HEK293T (cell line): Measurements from ENCODE around the gene NTPCR.

ENCODE experiments used
- ARNT ChIP-seq: fragments of 450-650 bp; IDR thresholded peaks from 2 replicates; pipeline ENCODE4 v1.6.1; 2017; ENCODE audit warnings: mild to moderate bottlenecking
- CTBP1 ChIP-seq: fragments of 450-650 bp; IDR thresholded peaks from 2 replicates; pipeline ENCODE4 v1.6.1; 2016; ENCODE audit warnings: borderline replicate concordance
- FOXM1 ChIP-seq: fragments of 450-650 bp; IDR thresholded peaks from 2 replicates; pipeline ENCODE4 v1.6.1; 2017; ENCODE audit warnings: mild to moderate bottlenecking, borderline replicate concordance
- LEF1 ChIP-seq: fragments of 450-650 bp; IDR thresholded peaks from 2 replicates; pipeline ENCODE4 v1.6.1; 2017; ENCODE audit warnings: mild to moderate bottlenecking, borderline replicate concordance
- TARDBP ChIP-seq: fragments of 450-650 bp; IDR thresholded peaks from 2 replicates; pipeline ENCODE4 v1.6.1; 2016

DNA sequence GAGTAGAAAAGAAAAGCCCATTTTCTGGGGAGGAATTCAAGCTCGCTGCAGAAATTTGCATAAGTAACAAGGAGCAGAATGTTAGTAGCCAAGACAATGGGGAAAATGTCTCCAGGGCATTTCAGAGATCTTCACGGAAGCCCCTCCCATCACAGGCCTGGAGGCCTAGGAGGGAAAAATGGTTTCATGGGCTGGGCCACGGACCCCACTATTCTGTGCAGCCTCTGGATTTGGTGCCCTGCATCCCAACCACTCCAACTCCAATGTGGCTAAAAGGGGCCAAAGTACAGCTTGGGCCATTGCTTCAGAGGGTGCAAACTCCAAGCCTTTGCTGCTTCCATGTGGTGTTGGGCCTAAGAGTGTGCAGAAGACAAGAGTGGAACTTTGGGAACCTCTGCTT, 43.1 kb downstream of the NTPCR start:
- TF ChIP-seq LEF1 (no peak), TARDBP (no peak), ARNT (no peak), CTBP1 (no peak), FOXM1 (no peak)
